D721Med (cell line): ENCODE measurements around the gene NPIPB2.
A peak's percentile ranks its signal among the peaks of the same experiment; 100 is the strongest.
"Not testable (repeated sequence)": the region's sequence is repeated elsewhere in the genome, so short reads cannot be mapped to it uniquely, and the experiment has no call there.

Source experiments
- DNase-seq: peaks from one replicate; pipeline ENCODE4 v3.0.0; 2011; ENCODE audit warnings: low spot score; ENCODE audit not compliant: insufficient read length
- FAIRE-seq: peaks from 2 replicates; lab custom pipeline; 2011; peaks lifted over from hg19 to GRCh38; lab: Jason Lieb, UNC
- TF ChIP-seq, protein P1 (sequence below): IDR thresholded peaks from 2 replicates; pipeline ENCODE4 v1.5.1; 2012; ENCODE audit warnings: mild to moderate bottlenecking, control low read depth; ENCODE audit not compliant: insufficient read depth; ENCODE audit errors: missing control alignments

NPIPB2 gene

DNA sequence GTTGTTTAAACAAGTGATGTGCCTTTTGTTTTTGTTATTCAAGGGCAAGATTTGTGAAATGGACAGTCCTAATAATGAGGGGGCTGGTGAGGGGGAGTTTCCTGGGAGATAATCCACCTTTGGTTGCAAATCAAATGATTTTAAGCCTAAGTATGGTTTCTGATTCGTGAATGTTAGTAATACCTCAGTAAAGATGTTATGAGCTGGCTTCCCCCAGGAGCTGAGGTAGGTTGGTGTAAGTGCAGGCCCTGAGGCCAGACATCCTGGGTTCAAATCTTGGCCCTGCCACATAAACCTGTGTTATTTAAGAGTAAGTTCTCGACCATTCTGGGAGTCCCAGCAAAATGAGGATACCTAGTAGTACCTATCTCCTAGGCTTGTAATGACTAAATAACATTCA is 36.2 kb upstream of the NPIPB2 start:
- TF ChIP-seq, protein P1, sequence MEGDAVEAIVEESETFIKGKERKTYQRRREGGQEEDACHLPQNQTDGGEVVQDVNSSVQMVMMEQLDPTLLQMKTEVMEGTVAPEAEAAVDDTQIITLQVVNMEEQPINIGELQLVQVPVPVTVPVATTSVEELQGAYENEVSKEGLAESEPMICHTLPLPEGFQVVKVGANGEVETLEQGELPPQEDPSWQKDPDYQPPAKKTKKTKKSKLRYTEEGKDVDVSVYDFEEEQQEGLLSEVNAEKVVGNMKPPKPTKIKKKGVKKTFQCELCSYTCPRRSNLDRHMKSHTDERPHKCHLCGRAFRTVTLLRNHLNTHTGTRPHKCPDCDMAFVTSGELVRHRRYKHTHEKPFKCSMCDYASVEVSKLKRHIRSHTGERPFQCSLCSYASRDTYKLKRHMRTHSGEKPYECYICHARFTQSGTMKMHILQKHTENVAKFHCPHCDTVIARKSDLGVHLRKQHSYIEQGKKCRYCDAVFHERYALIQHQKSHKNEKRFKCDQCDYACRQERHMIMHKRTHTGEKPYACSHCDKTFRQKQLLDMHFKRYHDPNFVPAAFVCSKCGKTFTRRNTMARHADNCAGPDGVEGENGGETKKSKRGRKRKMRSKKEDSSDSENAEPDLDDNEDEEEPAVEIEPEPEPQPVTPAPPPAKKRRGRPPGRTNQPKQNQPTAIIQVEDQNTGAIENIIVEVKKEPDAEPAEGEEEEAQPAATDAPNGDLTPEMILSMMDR, result no peak
- no peak for DNase-seq
- no peak for FAIRE-seq

GRCh38 chr16:11977376-11978041 is 35.7 kb upstream of the NPIPB2 start:
- TF ChIP-seq, protein P1, result no peak
- DNase-seq (no peak), FAIRE-seq (no peak)

DNA sequence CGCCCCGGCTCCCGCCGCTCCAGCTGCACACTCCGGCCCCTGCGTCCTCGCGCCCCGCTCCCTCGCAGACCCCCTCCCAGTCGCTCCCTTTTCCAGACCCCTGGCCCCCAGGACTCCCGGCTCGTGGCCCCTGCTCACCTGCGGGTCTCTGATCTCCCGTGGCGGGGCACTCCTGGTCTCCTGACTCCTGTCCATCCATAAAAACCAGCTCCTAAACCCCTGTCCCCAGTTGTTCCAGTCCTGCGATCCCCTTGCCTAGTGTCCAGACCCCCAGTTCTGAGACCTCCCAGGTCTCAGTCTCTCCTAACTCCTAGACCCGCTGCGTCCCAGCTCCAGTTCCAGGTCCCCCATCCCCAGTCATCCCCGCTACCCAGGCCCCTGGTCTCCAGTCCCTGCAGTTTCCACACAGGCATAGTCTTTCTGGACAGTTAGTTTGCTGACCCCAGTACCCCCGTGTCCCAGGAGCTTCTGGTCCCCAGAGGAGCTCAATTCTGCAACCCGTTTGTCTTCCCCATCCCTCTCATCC is 35.1 kb upstream of the NPIPB2 start:
- FAIRE-seq (no peak), DNase-seq (no peak)
- TF ChIP-seq, protein P1, result no peak

GRCh38 chr16:11973070-11973469 is 31.2 kb upstream of the NPIPB2 start:
- TF ChIP-seq, protein P1, result no peak
- no peak for FAIRE-seq

GRCh38 chr16:11972128-11972527 is 30.3 kb upstream of the NPIPB2 start:
- TF ChIP-seq, protein P1, result peak; percentile 46
- DNase-seq (no peak), FAIRE-seq (no peak)

More at GRCh38 chr16:11973070-11973469, 31.2 kb upstream of the NPIPB2 start:
- DNase-seq, result no peak

DNA sequence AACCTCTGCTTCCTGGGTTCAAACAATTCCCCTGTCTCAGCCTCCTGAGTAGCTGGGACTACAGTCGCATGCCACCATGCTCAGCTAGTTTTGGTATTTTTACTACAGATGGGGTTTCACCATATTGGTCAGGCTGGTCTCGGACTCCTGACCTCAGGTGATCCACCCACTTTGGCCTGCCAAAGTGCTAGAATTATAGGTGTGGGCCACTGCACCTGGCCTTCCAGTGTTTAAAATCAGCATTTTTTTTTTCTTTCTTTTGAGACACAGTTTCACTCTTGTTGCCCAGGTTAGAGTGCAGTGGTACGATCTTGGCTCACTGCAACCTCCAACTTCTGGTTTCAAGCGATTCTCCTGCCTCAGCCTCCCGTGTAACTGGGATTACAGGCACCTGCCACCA is 28.4 kb upstream of the NPIPB2 start:
- not testable (repeated sequence) for FAIRE-seq, DNase-seq

GRCh38 chr16:11968577-11968976 is 26.7 kb upstream of the NPIPB2 start:
- FAIRE-seq, result no peak
- DNase-seq, result no peak
- TF ChIP-seq, protein P1, result no peak
